ENCODE results near the gene LGALS1.

LGALS1 gene

GRCh38 chr22:37728620-37729019 lies 53.2 kb downstream of the LGALS1 start:
- DNase-seq = no peak
